Measurements from ENCODE around the gene MEOX2. TPM values are rescaled to one million over a fixed set of nuclear protein-coding genes. Genes with fewer than 3 reads are reported as not detected.

The MEOX2 gene
- total RNA-seq, 1 experiment from 2014 or later = not detected

- Histone ChIP-seq H3K27ac (ENCODE audit: insufficient read length, low read depth, low read length) (no peak overlapping the region), H2BK15ac (ENCODE audit: low read depth, low read length) (no peak overlapping the region), H3K56ac (ENCODE audit: insufficient read length, low read depth, low read length) (no peak overlapping the region), H3K14ac (ENCODE audit: insufficient read depth, low read length) (no peak overlapping the region), H3K27me3 (ENCODE audit: insufficient read depth, low read length) (no peaks in the 10 kb centered on the region), H3K4ac (ENCODE audit: low read depth, low read length) (no peak overlapping the region), H4K91ac (ENCODE audit: insufficient read length, low read depth, low read length) (no peak overlapping the region), H2AFZ (ENCODE audit: low read length) (no peak overlapping the region), H3K4me1 (ENCODE audit: insufficient read depth, low read length) (0 out of 2 replicates have a peak, but pooled peaks cover 5% of the 10 kb centered on the region), H2BK20ac (ENCODE audit: low read depth, low read length, poor library complexity, severe bottlenecking) (no peak overlapping the region), H3K23ac (ENCODE audit: insufficient read length, low read depth, low read length) (no peak overlapping the region), H2BK120ac (ENCODE audit: low read depth, low read length, poor library complexity, severe bottlenecking) (no peak overlapping the region), H3K79me2 (ENCODE audit: insufficient read depth, low read length) (no peaks in the 10 kb centered on the region), H2BK5ac (ENCODE audit: insufficient read length, low read length) (no peak overlapping the region), H2BK12ac (ENCODE audit: insufficient read length, low read depth, low read length) (no peak overlapping the region), H4K5ac (ENCODE audit: insufficient read length, low read depth, low read length) (no peak overlapping the region), H4K8ac (replicated peaks; ENCODE audit: insufficient read length, low read depth, low read length) (no peak overlapping the region), H4K20me1 (ENCODE audit: control insufficient read depth, insufficient read depth, insufficient read length) (no peaks in the 10 kb centered on the region), H3K23me2 (ENCODE audit: insufficient read length, low read depth, low read length, poor library complexity, severe bottlenecking) (no peaks in the 10 kb centered on the region), H3K9me3 (ENCODE audit: control insufficient read depth, low read depth, low read length) (no peaks in the 10 kb centered on the region), H3K9ac (ENCODE audit: extremely low read depth, insufficient read length, low read length) (no peak overlapping the region), H3K79me1 (ENCODE audit: insufficient read depth, low read depth, low read length, poor library complexity, severe bottlenecking) (no peaks in the 10 kb centered on the region), H3T11ph (ENCODE audit: low read length) (no peak overlapping the region), H3K4me2 (ENCODE audit: insufficient read depth, insufficient read length, low read length) (no peak overlapping the region), H2AK5ac (ENCODE audit: insufficient read length, low read length) (no peak overlapping the region), H3K18ac (ENCODE audit: insufficient read length, low read depth, low read length) (no peak overlapping the region)
- peaks cover 15 to 22% of the 10 kb centered on the region in 2 experiments for H3K4me1 Mint-ChIP-seq
- DNase-seq = no peak
- H3K4me3 Mint-ChIP-seq = no peak overlapping the region
- no peaks in the 10 kb centered on the region for H3K36me3 Mint-ChIP-seq (ENCODE audit: insufficient read depth in 1 of 3, low read depth in 3 of 3)
- H3K9me3 Mint-ChIP-seq = no peaks in the 10 kb centered on the region
- no peaks in the 10 kb centered on the region for H3K27me3 Mint-ChIP-seq (ENCODE audit: low read depth)
- TF ChIP-seq, protein P1, sequence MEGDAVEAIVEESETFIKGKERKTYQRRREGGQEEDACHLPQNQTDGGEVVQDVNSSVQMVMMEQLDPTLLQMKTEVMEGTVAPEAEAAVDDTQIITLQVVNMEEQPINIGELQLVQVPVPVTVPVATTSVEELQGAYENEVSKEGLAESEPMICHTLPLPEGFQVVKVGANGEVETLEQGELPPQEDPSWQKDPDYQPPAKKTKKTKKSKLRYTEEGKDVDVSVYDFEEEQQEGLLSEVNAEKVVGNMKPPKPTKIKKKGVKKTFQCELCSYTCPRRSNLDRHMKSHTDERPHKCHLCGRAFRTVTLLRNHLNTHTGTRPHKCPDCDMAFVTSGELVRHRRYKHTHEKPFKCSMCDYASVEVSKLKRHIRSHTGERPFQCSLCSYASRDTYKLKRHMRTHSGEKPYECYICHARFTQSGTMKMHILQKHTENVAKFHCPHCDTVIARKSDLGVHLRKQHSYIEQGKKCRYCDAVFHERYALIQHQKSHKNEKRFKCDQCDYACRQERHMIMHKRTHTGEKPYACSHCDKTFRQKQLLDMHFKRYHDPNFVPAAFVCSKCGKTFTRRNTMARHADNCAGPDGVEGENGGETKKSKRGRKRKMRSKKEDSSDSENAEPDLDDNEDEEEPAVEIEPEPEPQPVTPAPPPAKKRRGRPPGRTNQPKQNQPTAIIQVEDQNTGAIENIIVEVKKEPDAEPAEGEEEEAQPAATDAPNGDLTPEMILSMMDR (conservative IDR thresholded peaks at IDR 0.05) = no peak
- H3K27ac Mint-ChIP-seq = peak overlapping the region in 1 of 3 experiments; percentile 21; a peak in 1 of 7 replicates
Measured at GRCh38 chr7:15723841-15724240, 37.4 kb upstream of the MEOX2 start.
